Adrenal gland (tissue), 5 donors: Measurements from ENCODE around the gene PDZD7.

Source experiments
- POLR2A ChIP-seq, 2 donors: fragments of 450-650 bp; IDR thresholded peaks; one replicate each; pipeline ENCODE4 v1.6.1; 2017; ENCODE audit warnings: antibody characterized with exemption in 2 of 2, mild to moderate bottlenecking in 2 of 2, moderate library complexity in 1 of 2
- TF ChIP-seq, protein P1 (sequence below), 6 experiments: fragments of 450-650 bp in 4 of 6; fragments of 200-600 bp in 2 of 6; sonication (generic) in 1 of 6; IDR thresholded peaks; 1 replicate in 5 of 6; 2 replicates in 1 of 6; pipeline versions ENCODE4 v1.5.1 to v1.8.0; 2016 to 2021; ENCODE audit warnings: antibody characterized with exemption in 6 of 6, mild to moderate bottlenecking in 2 of 6, moderate library complexity in 1 of 6
- donor health status: DM: no; HTN: no; CAD: no.

DNA sequence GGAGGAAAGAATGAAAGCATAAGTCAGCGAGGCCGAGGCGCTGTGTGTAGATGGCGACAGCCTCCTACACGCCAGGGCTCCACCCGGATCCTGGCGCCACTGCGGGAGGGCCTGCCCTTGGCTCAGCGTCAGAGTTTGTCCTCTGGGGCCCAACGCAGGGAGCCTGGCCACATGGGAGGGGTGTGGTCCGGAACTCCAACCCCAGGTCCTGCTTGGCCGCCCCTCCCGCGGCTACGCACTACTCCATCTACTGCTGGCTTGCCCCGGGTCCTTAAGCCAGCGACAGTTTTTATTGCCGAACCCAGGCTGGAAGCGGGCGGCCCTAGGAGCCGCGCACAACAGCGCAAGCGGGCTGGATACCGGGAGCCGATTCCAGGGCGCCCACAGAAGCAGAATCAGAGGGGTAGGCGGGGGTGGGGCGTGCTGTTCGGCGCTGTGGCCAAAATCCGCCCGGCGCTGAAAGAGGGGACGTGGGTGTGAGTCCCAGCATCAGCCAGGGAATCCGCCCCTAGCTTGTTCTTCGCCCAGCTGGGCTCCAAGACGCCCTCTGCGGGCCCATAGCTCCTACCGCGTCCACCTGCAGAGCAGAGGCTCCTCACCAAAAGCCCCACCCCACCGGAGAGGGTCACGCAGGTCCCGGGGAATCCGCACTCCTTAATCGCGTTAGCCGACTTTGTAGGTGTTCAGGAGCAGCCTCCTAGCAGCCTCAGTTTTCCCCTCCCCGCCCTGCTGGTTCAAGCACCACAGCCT, 35.4 kb upstream of the PDZD7 start:
- TF ChIP-seq, protein P1, sequence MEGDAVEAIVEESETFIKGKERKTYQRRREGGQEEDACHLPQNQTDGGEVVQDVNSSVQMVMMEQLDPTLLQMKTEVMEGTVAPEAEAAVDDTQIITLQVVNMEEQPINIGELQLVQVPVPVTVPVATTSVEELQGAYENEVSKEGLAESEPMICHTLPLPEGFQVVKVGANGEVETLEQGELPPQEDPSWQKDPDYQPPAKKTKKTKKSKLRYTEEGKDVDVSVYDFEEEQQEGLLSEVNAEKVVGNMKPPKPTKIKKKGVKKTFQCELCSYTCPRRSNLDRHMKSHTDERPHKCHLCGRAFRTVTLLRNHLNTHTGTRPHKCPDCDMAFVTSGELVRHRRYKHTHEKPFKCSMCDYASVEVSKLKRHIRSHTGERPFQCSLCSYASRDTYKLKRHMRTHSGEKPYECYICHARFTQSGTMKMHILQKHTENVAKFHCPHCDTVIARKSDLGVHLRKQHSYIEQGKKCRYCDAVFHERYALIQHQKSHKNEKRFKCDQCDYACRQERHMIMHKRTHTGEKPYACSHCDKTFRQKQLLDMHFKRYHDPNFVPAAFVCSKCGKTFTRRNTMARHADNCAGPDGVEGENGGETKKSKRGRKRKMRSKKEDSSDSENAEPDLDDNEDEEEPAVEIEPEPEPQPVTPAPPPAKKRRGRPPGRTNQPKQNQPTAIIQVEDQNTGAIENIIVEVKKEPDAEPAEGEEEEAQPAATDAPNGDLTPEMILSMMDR (IDR thresholded peaks at IDR 0.05) = peak in 5 of 6 experiments; percentile 22 to 39 (median 33)
- no peak for TF ChIP-seq POLR2A (IDR thresholded peaks at IDR 0.05)
